Choroid plexus epithelial cell (primary cell): ENCODE data around the gene TMEM132D.

Experiments
- DNase-seq: peaks from one replicate; pipeline ENCODE4 v3.0.0-alpha.2; 2010; ENCODE audit warnings: low read depth
- H3K4me3 ChIP-seq: 2 replicates; pipeline ENCODE4 v1.5.1; 2011; ENCODE audit warnings: low read depth, mild to moderate bottlenecking, control low read depth, low read length, moderate library complexity
- CTCF ChIP-seq: conservative IDR thresholded peaks from 2 replicates; pipeline ENCODE4 v1.5.1; 2011; ENCODE audit warnings: low read depth, mild to moderate bottlenecking, control low read depth, inconsistent platforms, low read length, moderate library complexity

TMEM132D gene

DNA sequence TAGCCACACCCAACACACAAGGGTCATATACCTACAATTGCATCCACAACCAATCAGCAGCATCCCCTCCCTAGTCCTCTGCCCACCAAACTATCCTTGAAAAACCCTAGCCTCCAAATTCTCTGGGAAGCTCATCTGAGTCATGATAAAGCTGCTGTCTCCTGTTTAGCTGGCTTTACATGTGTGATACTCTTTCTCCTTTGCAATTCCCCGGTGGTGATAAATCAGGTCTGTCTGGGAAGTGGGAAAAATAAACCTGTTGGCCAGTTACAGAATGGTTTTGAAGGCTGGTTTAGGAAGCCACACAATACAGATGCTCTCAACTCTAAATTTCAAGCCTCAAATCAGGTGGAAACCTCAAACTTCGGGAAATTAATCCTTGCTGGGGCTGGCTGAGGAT lies 41.9 kb downstream of the TMEM132D start:
- no peak overlapping the region for H3K4me3 ChIP-seq
- DNase-seq, result no peak
- TF ChIP-seq CTCF, result no peak

GRCh38 chr12:129854591-129854990 lies 49.2 kb downstream of the TMEM132D start:
- no peak overlapping the region for H3K4me3 ChIP-seq
- no peak for DNase-seq
- TF ChIP-seq CTCF, result no peak

DNA sequence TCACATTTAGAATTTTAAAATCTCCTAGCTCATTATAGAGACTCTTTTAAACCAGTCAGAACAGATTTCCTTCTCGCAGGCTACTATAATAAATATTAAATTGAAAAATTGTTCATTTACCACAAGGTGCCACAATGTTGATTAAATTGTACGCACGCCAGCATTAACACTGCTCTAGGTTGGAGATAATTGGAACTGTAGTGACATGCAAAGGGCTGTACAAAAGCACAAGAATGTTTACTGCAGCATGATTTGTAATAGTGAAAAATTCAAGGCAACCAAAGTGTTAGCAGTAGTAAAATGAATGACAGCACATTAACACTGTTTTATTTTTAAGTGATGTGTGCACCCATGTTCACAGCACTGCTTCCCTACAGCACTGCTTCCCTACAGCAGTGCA lies 52.5 kb downstream of the TMEM132D start:
- no peak overlapping the region for H3K4me3 ChIP-seq
- TF ChIP-seq CTCF, result no peak
- no peak for DNase-seq

DNA sequence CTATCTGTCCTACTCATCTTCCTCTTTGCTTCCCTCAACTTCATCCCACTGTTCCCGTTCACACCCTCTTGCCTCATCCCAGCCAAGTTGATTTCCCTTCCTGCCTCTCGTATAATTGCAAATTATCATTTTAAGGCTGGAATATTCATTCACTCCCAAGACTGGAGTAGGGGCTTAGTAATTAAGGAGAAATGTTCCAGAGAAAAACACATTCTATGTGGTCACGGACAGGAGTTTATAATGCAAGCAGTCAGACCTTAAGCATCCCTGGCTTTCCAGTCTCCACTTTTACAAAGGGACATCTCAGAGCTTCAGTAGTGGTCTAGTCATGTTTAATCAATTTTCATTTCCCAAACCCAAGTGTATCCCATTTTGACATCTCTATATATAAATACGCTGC lies 54.9 kb downstream of the TMEM132D start:
- no peak overlapping the region for H3K4me3 ChIP-seq
- no peak for TF ChIP-seq CTCF
- DNase-seq, result no peak

GRCh38 chr12:129847063-129847462 lies 56.8 kb downstream of the TMEM132D start:
- no peak for DNase-seq
- no peak for TF ChIP-seq CTCF
- no peak overlapping the region for H3K4me3 ChIP-seq

DNA sequence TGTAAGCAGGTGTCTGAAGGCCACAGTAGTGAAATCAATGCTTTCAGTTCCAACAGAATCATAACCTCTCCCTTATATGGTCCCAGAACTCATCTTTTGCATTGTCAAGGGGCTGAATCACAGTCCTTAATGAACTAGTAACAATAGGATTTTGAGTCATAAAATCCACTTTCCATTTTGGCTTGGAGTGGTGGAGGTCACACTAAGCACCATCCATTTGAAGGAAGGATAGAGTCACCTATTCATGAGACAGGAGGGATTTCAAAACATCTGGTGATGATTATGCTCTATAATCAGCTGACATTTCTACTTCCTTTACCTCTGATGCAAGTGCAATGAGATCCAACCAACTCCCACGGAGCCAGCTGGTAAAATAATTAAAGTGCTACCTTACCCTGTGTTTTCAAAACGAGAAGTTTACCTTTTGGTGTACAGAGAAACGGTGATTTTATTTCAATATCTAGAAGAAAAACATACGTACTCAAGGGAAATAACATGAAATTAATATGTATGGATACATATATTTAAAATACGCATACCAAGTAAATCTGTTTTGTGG lies 59.1 kb downstream of the TMEM132D start:
- no peak for TF ChIP-seq CTCF
- H3K4me3 ChIP-seq, result no peak overlapping the region
- DNase-seq, result peak; percentile 40

GRCh38 chr12:129841251-129841650 lies 62.6 kb downstream of the TMEM132D start:
- no peak for DNase-seq
- TF ChIP-seq CTCF, result no peak
- H3K4me3 ChIP-seq, result no peak overlapping the region
